ENCODE data around the gene MTCL1. TPM values are rescaled to one million over a fixed set of nuclear protein-coding genes. Genes with fewer than 3 reads are reported as not detected.

The MTCL1 gene
- total and polyA plus RNA-seq, 2 experiments from 2014 or later = 10.6 to 19.7 TPM

GRCh38 chr18:8833480-8833879, 128.1 kb downstream of the MTCL1 start:
- no peaks in the 10 kb centered on the region for H3K4me1 ChIP-seq (ENCODE audit: insufficient read depth)
- no peak overlapping the region for H3K4me2 ChIP-seq
- no peaks in the 10 kb centered on the region for H3K79me2 ChIP-seq
- no peaks in the 10 kb centered on the region for H4K20me1 ChIP-seq (ENCODE audit: insufficient read depth, poor library complexity, severe bottlenecking)
- H3K27me3 ChIP-seq = no peaks in the 10 kb centered on the region
- H3K4me3 ChIP-seq = no peak overlapping the region
- no peak overlapping the region for H3K27ac ChIP-seq
- no peak overlapping the region for H2AFZ ChIP-seq
- TF ChIP-seq EZH2 (IDR thresholded peaks at IDR 0.05; ENCODE audit: borderline replicate concordance) = no peak
- no peak for TF ChIP-seq CTCF (IDR thresholded peaks at IDR 0.05; ENCODE audit: poor library complexity)
- TF ChIP-seq EZH2phosphoT487 (IDR thresholded peaks at IDR 0.05; ENCODE audit: low read depth, severe bottlenecking, unreplicated experiment) = no peak
- H3K9me2 ChIP-seq (replicated peaks; ENCODE audit: insufficient read depth) = no peaks in the 10 kb centered on the region
- 93% methylated on average over 2 of the region's 2 CpGs for WGBS (ENCODE audit: low lambda C conversion rate, missing lambda C conversion rate)
- DNase-seq (ENCODE audit: low spot score) = no peak
- no peaks in the 10 kb centered on the region for H3K36me3 ChIP-seq (replicated peaks; ENCODE audit: insufficient read depth, low read depth)
- H3K9me3 ChIP-seq (ENCODE audit: low read depth) = no peaks in the 10 kb centered on the region

DNA sequence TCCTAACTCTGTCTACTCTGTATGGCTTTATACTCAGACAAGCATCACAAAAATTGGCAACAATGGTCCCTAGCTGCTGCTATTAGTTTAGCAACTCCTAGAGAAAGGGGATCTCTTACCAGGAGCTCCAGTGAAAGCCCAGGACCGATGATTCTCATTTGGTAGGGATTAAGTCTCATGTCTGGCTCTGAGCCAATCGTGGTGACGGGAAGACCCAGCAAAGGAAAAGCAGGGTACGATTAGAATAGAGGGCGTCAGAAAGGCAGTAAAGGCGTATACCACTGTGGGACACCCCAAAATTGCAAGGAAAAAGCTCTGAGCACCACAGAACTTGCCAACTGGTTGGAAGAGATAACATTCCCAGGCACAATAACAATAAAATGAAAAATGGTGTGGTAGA, 129.5 kb downstream of the MTCL1 start:
- Histone ChIP-seq H3K9me2 (replicated peaks; ENCODE audit: insufficient read depth) (no peaks in the 10 kb centered on the region), H3K36me3 (replicated peaks; ENCODE audit: insufficient read depth, low read depth) (no peaks in the 10 kb centered on the region), H3K4me1 (ENCODE audit: insufficient read depth) (no peaks in the 10 kb centered on the region), H3K27ac (no peak overlapping the region), H4K20me1 (ENCODE audit: insufficient read depth, poor library complexity, severe bottlenecking) (no peaks in the 10 kb centered on the region), H3K79me2 (no peaks in the 10 kb centered on the region), H3K27me3 (no peaks in the 10 kb centered on the region), H3K4me3 (no peak overlapping the region), H3K4me2 (no peak overlapping the region), H3K9me3 (ENCODE audit: low read depth) (no peaks in the 10 kb centered on the region), H2AFZ (no peak overlapping the region)
- 79% methylated on average over 6 of the region's 6 CpGs for WGBS (ENCODE audit: low lambda C conversion rate, missing lambda C conversion rate)
- DNase-seq (ENCODE audit: low spot score) = no peak
- TF ChIP-seq CTCF (IDR thresholded peaks at IDR 0.05; ENCODE audit: poor library complexity) (no peak), EZH2 (IDR thresholded peaks at IDR 0.05; ENCODE audit: borderline replicate concordance) (no peak), EZH2phosphoT487 (IDR thresholded peaks at IDR 0.05; ENCODE audit: low read depth, severe bottlenecking, unreplicated experiment) (no peak)

- H3K4me2 ChIP-seq = no peak overlapping the region
- 81% methylated on average over 3 of the region's 3 CpGs for WGBS (ENCODE audit: low lambda C conversion rate, missing lambda C conversion rate)
These were observed 130.2 kb downstream of the MTCL1 start for GRCh38 chr18:8835521-8835953.

More at GRCh38 chr18:8835521-8835953, 130.2 kb downstream of the MTCL1 start:
- TF ChIP-seq EZH2 (IDR thresholded peaks at IDR 0.05; ENCODE audit: borderline replicate concordance) = no peak
- no peak for TF ChIP-seq EZH2phosphoT487 (IDR thresholded peaks at IDR 0.05; ENCODE audit: low read depth, severe bottlenecking, unreplicated experiment)
- no peak for TF ChIP-seq CTCF (IDR thresholded peaks at IDR 0.05; ENCODE audit: poor library complexity)
- no peaks in the 10 kb centered on the region for H3K4me1 ChIP-seq (ENCODE audit: insufficient read depth)
- no peak overlapping the region for H2AFZ ChIP-seq
- H3K9me2 ChIP-seq (replicated peaks; ENCODE audit: insufficient read depth) = no peaks in the 10 kb centered on the region
- H3K36me3 ChIP-seq (replicated peaks; ENCODE audit: insufficient read depth, low read depth) = no peaks in the 10 kb centered on the region
- DNase-seq (ENCODE audit: low spot score) = no peak
- no peaks in the 10 kb centered on the region for H3K9me3 ChIP-seq (ENCODE audit: low read depth)
- no peak overlapping the region for H3K4me3 ChIP-seq
- H4K20me1 ChIP-seq (ENCODE audit: insufficient read depth, poor library complexity, severe bottlenecking) = no peaks in the 10 kb centered on the region
- no peaks in the 10 kb centered on the region for H3K27me3 ChIP-seq
- H3K27ac ChIP-seq = no peak overlapping the region
- no peaks in the 10 kb centered on the region for H3K79me2 ChIP-seq

Data from hepatocyte (in vitro differentiated cells).